Adrenal gland (tissue), 12 donors: Measurements from ENCODE around the gene FLRT1. TPM values are rescaled to one million over a fixed set of nuclear protein-coding genes. Genes with fewer than 3 reads are reported as not detected.

ENCODE experiments used
- DNase-seq, 7 donors: peaks; one replicate each; pipeline ENCODE4 v3.0.0-alpha.2; 2019 to 2020
- H3K27ac ChIP-seq, 5 donors: fragments of 200-600 bp; sonication (generic) in 4 of 5; 1 replicate in 3 of 5; 2 replicates in 2 of 5; pipeline versions ENCODE4 v1.5.1 to v1.8.0; 2016 to 2020; ENCODE audit warnings: mild to moderate bottlenecking in 1 of 5
- H3K27me3 ChIP-seq: fragments of 200-600 bp; 2 replicates; pipeline ENCODE4 v1.8.0; 2021
- H3K36me3 ChIP-seq, 2 donors: fragments of 200-600 bp; replicated peaks in 1 of 2; 1 replicate in 1 of 2; 2 replicates in 1 of 2; pipeline versions ENCODE4 v1.5.1 to v1.8.0; 2018 to 2022
- H3K4me1 ChIP-seq, 2 donors: fragments of 200-600 bp; replicated peaks in 1 of 2; 1 replicate in 1 of 2; 2 replicates in 1 of 2; pipeline versions ENCODE4 v1.5.1 to v1.8.0; 2018 to 2021
- H3K4me3 ChIP-seq, 4 donors: fragments of 200-600 bp; sonication (generic) in 3 of 4; one replicate each; pipeline ENCODE4 v1.5.1; 2016 to 2018
- H3K9me3 ChIP-seq, 3 donors: fragments of 200-600 bp; sonication (generic) in 1 of 3; replicated peaks in 1 of 3; 1 replicate in 2 of 3; 2 replicates in 1 of 3; pipeline versions ENCODE4 v1.5.1 to v1.8.0; 2016 to 2021
- CTCF ChIP-seq, 6 experiments: fragments of 450-650 bp in 4 of 6; fragments of 200-600 bp in 2 of 6; sonication (generic) in 1 of 6; IDR thresholded peaks; 1 replicate in 5 of 6; 2 replicates in 1 of 6; pipeline versions ENCODE4 v1.5.1 to v1.8.0; 2016 to 2021; ENCODE audit warnings: antibody characterized with exemption in 6 of 6, mild to moderate bottlenecking in 2 of 6, moderate library complexity in 1 of 6
- POLR2A ChIP-seq, 2 donors: fragments of 450-650 bp; IDR thresholded peaks; one replicate each; pipeline ENCODE4 v1.6.1; 2017; ENCODE audit warnings: antibody characterized with exemption in 2 of 2, mild to moderate bottlenecking in 2 of 2, moderate library complexity in 1 of 2
- WGBS, 4 donors: extraction: QIAGEN DNeasy Blood & Tissue Kit in 2 of 4; methylation state at CpG; one replicate each; pipeline versions ENCODE4 v1.1.5 to v1.1.7; 2013 to 2017; 5-methylcytosine and 5-hydroxymethylcytosine counted together
- intact Hi-C, 2 donors: fragments of 100-400 bp; cut with DNase I; formaldehyde crosslinking; loops; one replicate each; pipeline versions ENCODE4 v1.14.1 to v1.15.0; 2022 to 2023
- polyA plus RNA-seq, 3 donors: library from polyadenylated mRNA; stranded (reverse); fragments of 200-250 nt in 2 of 3; fragments of 350-450 nt in 1 of 3; fragmentation: Illumina TruSeq in 1 of 3; extraction: RNeasy Lipid Tissue Mini Kit (QIAGEN cat#74804) in 1 of 3; gene quantifications; one replicate each; pipeline ENCODE4 v1.2.3, GENCODE V29; 2013 to 2014
- total RNA-seq, 9 donors: library from RNA; depleted of rRNA in 4 of 9; stranded (reverse); fragments of >200 nt in 4 of 9; fragments of 120-200 nt in 1 of 9; fragmentation: NEBNext Ultra II Directional in 1 of 9; extraction: Animal tissue kit (Norgen Biotek cat#: 25700) in 1 of 9; gene quantifications; one replicate each; pipeline versions ENCODE4 v1.1.0 to v1.2.4, GENCODE V29; 2013 to 2023
- donor health status: healthy with polysubstance abuse.
- donor health status: Bipolar disorder and iron deficiency.
- donor health status: DM: yes; HTN: yes; CAD: no.
- donor health status: DM: no; HTN: no; CAD: no.
- donor health status: DM: no; HTN: no; CAD: no.
- donor health status: DM: yes; HTN: yes; CAD: no.

The FLRT1 gene
- total and polyA plus RNA-seq, 12 donors = 0.33 to 11.1 (median 3.2) TPM; not detected in 4

GRCh38 chr11:64081745-64082442 is 46.2 kb downstream of the FLRT1 start:
- Histone ChIP-seq H3K36me3 (no peaks in the 10 kb centered on the region), H3K4me1 (no peaks in the 10 kb centered on the region), H3K9me3 (no peaks in the 10 kb centered on the region), H3K4me3 (no peak overlapping the region), H3K27ac (no peak overlapping the region), H3K27me3 (no peaks in the 10 kb centered on the region)
- 86 to 93% (median 87%) methylated on average over 10 to 27 of the region's 27 CpGs for WGBS, 4 donors
- TF ChIP-seq CTCF (IDR thresholded peaks at IDR 0.05) (no peak), POLR2A (IDR thresholded peaks at IDR 0.05) (no peak)
- DNase-seq = no peak
- intact Hi-C loops = no loop called here

- intact Hi-C loops = no loop called here
- TF ChIP-seq POLR2A (IDR thresholded peaks at IDR 0.05) (no peak), CTCF (IDR thresholded peaks at IDR 0.05) (no peak)
- H3K9me3 ChIP-seq = no peaks in the 10 kb centered on the region
- no peaks in the 10 kb centered on the region for H3K36me3 ChIP-seq
- H3K4me3 ChIP-seq = no peak overlapping the region
- H3K27ac ChIP-seq = peak overlapping the region in 1 of 5 donors; percentile 38
- DNase-seq = no peak
- 70 to 83% (median 81%) methylated on average over 19 to 28 of the region's 28 CpGs for WGBS, 4 donors
- H3K27me3 ChIP-seq = no peaks in the 10 kb centered on the region
- H3K4me1 ChIP-seq = no peaks in the 10 kb centered on the region
Measured at GRCh38 chr11:64083398-64084080, 47.8 kb downstream of the FLRT1 start.

GRCh38 chr11:64084146-64084950 is 48.6 kb downstream of the FLRT1 start:
- H3K36me3 ChIP-seq = no peaks in the 10 kb centered on the region

GRCh38 chr11:64084951-64085710 is 49.4 kb downstream of the FLRT1 start:
- intact Hi-C loops = no loop called here
- peak overlapping the region in 1 of 5 donors; percentile 52 for H3K27ac ChIP-seq
- no peaks in the 10 kb centered on the region for H3K4me1 ChIP-seq
- H3K36me3 ChIP-seq = no peaks in the 10 kb centered on the region
- H3K4me3 ChIP-seq = no peak overlapping the region
- 81 to 89% (median 85%) methylated on average over 3 to 27 of the region's 27 CpGs for WGBS, 4 donors
- no peaks in the 10 kb centered on the region for H3K27me3 ChIP-seq
- H3K9me3 ChIP-seq = no peaks in the 10 kb centered on the region
- TF ChIP-seq CTCF (IDR thresholded peaks at IDR 0.05) = no peak
- no peak for TF ChIP-seq POLR2A (IDR thresholded peaks at IDR 0.05)
- DNase-seq = peak in 1 of 7 donors; percentile 88

More at GRCh38 chr11:64084146-64084950, 48.6 kb downstream of the FLRT1 start:
- Histone ChIP-seq H3K27me3 (no peaks in the 10 kb centered on the region), H3K4me3 (no peak overlapping the region), H3K9me3 (no peaks in the 10 kb centered on the region), H3K27ac (peak overlapping the region in 1 of 5 donors; percentile 38), H3K4me1 (no peaks in the 10 kb centered on the region)
- 75 to 87% (median 84%) methylated on average over 13 to 26 of the region's 26 CpGs for WGBS, 4 donors
- DNase-seq = no peak
- intact Hi-C loops = no loop called here
- TF ChIP-seq POLR2A (IDR thresholded peaks at IDR 0.05) = no peak

Other genes starting within 250 kb of the FLRT1 start
- 10 to 100 TPM in 8 of 9 donors, 1 to 10 TPM in 1; 9.3 to 18.1 (median 11.0) TPM for gene SPINDOC, start 222.5 kb upstream of the FLRT1 start, total RNA-seq
- 10 to 100 TPM in 1 of 3 donors, 1 to 10 TPM in 2; 4.5 to 19.2 (median 9.8) TPM for gene SPINDOC, start 222.5 kb upstream of the FLRT1 start, polyA plus RNA-seq
- gene MARK2, start 196.8 kb upstream of the FLRT1 start, total RNA-seq = 10 to 100 TPM in 8 of 9 donors, 1 to 10 TPM in 1; 9.7 to 39.7 (median 35.8) TPM
- gene MARK2, start 196.8 kb upstream of the FLRT1 start, polyA plus RNA-seq = 10 to 100 TPM in 2 of 3 donors, 1 to 10 TPM in 1; 7.3 to 24.4 (median 15.2) TPM
- 1 to 10 TPM in 6 of 9 donors, under 1 TPM in 1, not detected in 2; 0.52 to 1.8 (median 1.2) TPM for gene RCOR2, start 118.8 kb upstream of the FLRT1 start, total RNA-seq
- gene RCOR2, start 118.8 kb upstream of the FLRT1 start, polyA plus RNA-seq = 1 to 10 TPM in 1 of 3 donors, under 1 TPM in 2; 0.33 to 4.5 (median 0.64) TPM
- gene NAA40, start 96.9 kb upstream of the FLRT1 start, total RNA-seq = 10 to 100 TPM; 11.6 to 61.3 (median 19.7) TPM
- 10 to 100 TPM; 13.0 to 37.0 (median 29.7) TPM for gene NAA40, start 96.9 kb upstream of the FLRT1 start, polyA plus RNA-seq
- gene COX8A, start 61.3 kb upstream of the FLRT1 start, total RNA-seq = 100 to 1,000 TPM; 390 to 690 (median 446) TPM
- gene COX8A, start 61.3 kb upstream of the FLRT1 start, polyA plus RNA-seq = 100 to 1,000 TPM; 279 to 810 (median 358) TPM
- gene OTUB1, start 49.5 kb upstream of the FLRT1 start, total RNA-seq = 10 to 100 TPM; 41.4 to 93.7 (median 66.8) TPM
- 10 to 100 TPM; 59.7 to 70.6 (median 60.5) TPM for gene OTUB1, start 49.5 kb upstream of the FLRT1 start, polyA plus RNA-seq
- 10 to 100 TPM; 13.5 to 62.9 (median 22.3) TPM for gene MACROD1, start 130.2 kb downstream of the FLRT1 start, total RNA-seq
- gene MACROD1, start 130.2 kb downstream of the FLRT1 start, polyA plus RNA-seq = 10 to 100 TPM in 2 of 3 donors, 1 to 10 TPM in 1; 5.5 to 60.7 (median 41.1) TPM
- 100 to 1,000 TPM; 126 to 404 (median 184) TPM for gene STIP1, start 150.2 kb downstream of the FLRT1 start, total RNA-seq
- gene STIP1, start 150.2 kb downstream of the FLRT1 start, polyA plus RNA-seq = 100 to 1,000 TPM in 1 of 3 donors, 10 to 100 TPM in 2; 82.1 to 523 (median 91.4) TPM
- 10 to 100 TPM in 8 of 9 donors, 1 to 10 TPM in 1; 3.2 to 77.0 (median 29.9) TPM for gene FERMT3, start 170.8 kb downstream of the FLRT1 start, total RNA-seq
- gene FERMT3, start 170.8 kb downstream of the FLRT1 start, polyA plus RNA-seq = 10 to 100 TPM in 2 of 3 donors, 1 to 10 TPM in 1; 5.5 to 57.8 (median 49.0) TPM
- 10 to 100 TPM; 40.8 to 90.3 (median 55.6) TPM for gene TRPT1, start 190.3 kb downstream of the FLRT1 start, total RNA-seq
- 100 to 1,000 TPM in 2 of 3 donors, 10 to 100 TPM in 1; 17.9 to 205 (median 175) TPM for gene TRPT1, start 190.3 kb downstream of the FLRT1 start, polyA plus RNA-seq
- gene NUDT22, start 190.3 kb downstream of the FLRT1 start, total RNA-seq = 100 to 1,000 TPM in 2 of 9 donors, 10 to 100 TPM in 7; 67.2 to 126 (median 79.9) TPM
- gene NUDT22, start 190.3 kb downstream of the FLRT1 start, polyA plus RNA-seq = 100 to 1,000 TPM in 2 of 3 donors, 10 to 100 TPM in 1; 19.5 to 190 (median 101) TPM
- gene DNAJC4, start 194.6 kb downstream of the FLRT1 start, total RNA-seq = 100 to 1,000 TPM in 1 of 9 donors, 10 to 100 TPM in 8; 19.9 to 112 (median 44.3) TPM
- 100 to 1,000 TPM in 2 of 3 donors, 10 to 100 TPM in 1; 59.4 to 220 (median 192) TPM for gene DNAJC4, start 194.6 kb downstream of the FLRT1 start, polyA plus RNA-seq
- gene VEGFB, start 198.7 kb downstream of the FLRT1 start, total RNA-seq = 100 to 1,000 TPM in 5 of 9 donors, 10 to 100 TPM in 4; 36.0 to 156 (median 129) TPM
- 100 to 1,000 TPM in 2 of 3 donors, 10 to 100 TPM in 1; 64.4 to 185 (median 158) TPM for gene VEGFB, start 198.7 kb downstream of the FLRT1 start, polyA plus RNA-seq
- 100 to 1,000 TPM in 3 of 9 donors, 10 to 100 TPM in 6; 76.1 to 185 (median 96.1) TPM for gene FKBP2, start 205.2 kb downstream of the FLRT1 start, total RNA-seq
- gene FKBP2, start 205.2 kb downstream of the FLRT1 start, polyA plus RNA-seq = 100 to 1,000 TPM; 206 to 812 (median 791) TPM
- gene PPP1R14B, start 211.0 kb downstream of the FLRT1 start, total RNA-seq = 100 to 1,000 TPM in 7 of 9 donors, 10 to 100 TPM in 2; 77.2 to 212 (median 128) TPM
- 100 to 1,000 TPM in 2 of 3 donors, 10 to 100 TPM in 1; 85.1 to 331 (median 327) TPM for gene PPP1R14B, start 211.0 kb downstream of the FLRT1 start, polyA plus RNA-seq
- 10 to 100 TPM in 8 of 9 donors, 1 to 10 TPM in 1; 5.0 to 65.9 (median 44.0) TPM for gene PLCB3, start 215.6 kb downstream of the FLRT1 start, total RNA-seq
- 10 to 100 TPM in 2 of 3 donors, 1 to 10 TPM in 1; 6.6 to 89.5 (median 31.7) TPM for gene PLCB3, start 215.6 kb downstream of the FLRT1 start, polyA plus RNA-seq
- 100 to 1,000 TPM in 5 of 9 donors, 10 to 100 TPM in 4; 72.9 to 219 (median 100) TPM for gene BAD, start 248.7 kb downstream of the FLRT1 start, total RNA-seq
- 100 to 1,000 TPM in 2 of 3 donors, 1 to 10 TPM in 1; 9.5 to 111 (median 102) TPM for gene BAD, start 248.7 kb downstream of the FLRT1 start, polyA plus RNA-seq
- gene GPR137, start 249.9 kb downstream of the FLRT1 start, total RNA-seq = 10 to 100 TPM; 15.6 to 69.8 (median 48.3) TPM
- 10 to 100 TPM; 16.0 to 41.5 (median 40.9) TPM for gene GPR137, start 249.9 kb downstream of the FLRT1 start, polyA plus RNA-seq